Activated B cell treated with CpG ODN at 0.5 μM for 24 hours (primary cell): Measurements from ENCODE around the gene TMPRSS6. TPM values are rescaled to one million over a fixed set of nuclear protein-coding genes. Genes with fewer than 3 reads are reported as not detected.

ENCODE experiments used
- ATAC-seq: fragments of 200-7000 bp; cut with Tn5 transposase; one replicate; pipeline ENCODE4 v1.10.0; 2021; ENCODE audit warnings: low read depth, mild to moderate bottlenecking, moderate library complexity
- CTCF ChIA-PET: fragments of 350-600 bp; sonication (Branson Sonifier 250); formaldehyde crosslinking; loops from one replicate; lab custom pipeline; 2021; ENCODE audit warnings: antibody characterized with exemption; lab: Charles Lee
- POLR2A ChIA-PET: fragments of 350-600 bp; sonication (Branson Sonifier 250); formaldehyde crosslinking; loops from one replicate; lab custom pipeline; 2021; ENCODE audit warnings: antibody characterized with exemption; lab: Charles Lee
- DNase-seq: peaks from one replicate; pipeline ENCODE4 v3.0.0; 2022
- H3K27ac Mint-ChIP-seq: one replicate; pipeline ENCODE4 v1.8.0; 2020; ENCODE audit warnings: mixed read lengths
- H3K27me3 Mint-ChIP-seq: one replicate; pipeline ENCODE4 v1.8.0; 2021; ENCODE audit warnings: mixed read lengths
- H3K36me3 Mint-ChIP-seq: one replicate; pipeline ENCODE4 v1.8.0; 2021; ENCODE audit warnings: low read depth, mixed read lengths
- H3K4me1 Mint-ChIP-seq: one replicate; pipeline ENCODE4 v1.8.0; 2021; ENCODE audit warnings: mixed read lengths
- H3K4me3 Mint-ChIP-seq: one replicate; pipeline ENCODE4 v1.8.0; 2020; ENCODE audit warnings: mild to moderate bottlenecking, mixed read lengths
- H3K9me3 Mint-ChIP-seq: one replicate; pipeline ENCODE4 v1.8.0; 2020; ENCODE audit warnings: mixed read lengths
- intact Hi-C: fragments of 100-400 bp; cut with micrococcal nuclease; formaldehyde crosslinking; loops from one replicate; pipeline ENCODE4 v1.15.1; 2024
- total RNA-seq: library from RNA; stranded (reverse); gene quantifications from 2 replicates; pipeline ENCODE4 v1.2.3, GENCODE V29; 2022
- TF ChIP-seq, protein P1 (sequence below): fragments of 200-600 bp; IDR thresholded peaks from one replicate; pipeline ENCODE4 v1.8.0; 2022; ENCODE audit warnings: antibody characterized with exemption, mild to moderate bottlenecking

Gene TMPRSS6
- total RNA-seq, 1 donor from 2014 or later: 5.4 TPM

DNA sequence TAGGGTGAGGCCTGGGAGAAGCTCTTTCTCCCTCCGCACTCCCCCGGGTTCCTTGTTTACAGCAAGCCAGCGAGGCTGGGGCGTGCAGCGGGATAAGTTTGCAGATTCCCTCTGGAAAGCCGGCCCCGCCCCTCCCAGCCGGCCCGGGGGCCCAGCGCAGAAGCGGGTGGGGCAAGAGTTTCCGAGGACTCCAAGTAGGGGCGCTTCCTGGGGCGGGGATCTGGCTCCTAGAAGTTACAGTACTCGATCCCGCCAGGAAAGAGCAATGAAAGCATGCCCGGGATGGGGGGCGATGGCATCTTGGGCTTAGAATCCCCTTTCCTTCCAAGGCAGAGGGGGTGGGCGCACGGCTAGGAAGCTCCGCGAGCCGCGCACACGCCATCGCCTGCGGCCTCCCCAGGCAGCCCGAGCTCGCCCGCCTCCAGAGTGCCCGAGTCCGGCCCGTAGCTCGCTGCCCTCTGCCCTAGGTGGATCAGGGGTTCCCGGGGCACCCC lies 90.7 kb downstream of the TMPRSS6 start:
- H3K9me3 Mint-ChIP-seq: no peaks in the 10 kb centered on the region
- peaks cover 18% of the 10 kb centered on the region for H3K4me1 Mint-ChIP-seq
- ChIA-PET CTCF (interaction anchor here (1.0 kb wide), 1 partner anchor 26 kb away, joined by 3 read pairs; no protein-coding TSS in a partner anchor), POLR2A (interaction anchor here (0.6 to 2.3 kb wide), 4 partner anchors 32 to 513 kb away, joined by 3 to 7 read pairs (median 3); partner anchors contain the start of genes IFT27 and KCTD17)
- no peaks in the 10 kb centered on the region for H3K36me3 Mint-ChIP-seq
- intact Hi-C loops: no loop called here
- TF ChIP-seq, protein P1, sequence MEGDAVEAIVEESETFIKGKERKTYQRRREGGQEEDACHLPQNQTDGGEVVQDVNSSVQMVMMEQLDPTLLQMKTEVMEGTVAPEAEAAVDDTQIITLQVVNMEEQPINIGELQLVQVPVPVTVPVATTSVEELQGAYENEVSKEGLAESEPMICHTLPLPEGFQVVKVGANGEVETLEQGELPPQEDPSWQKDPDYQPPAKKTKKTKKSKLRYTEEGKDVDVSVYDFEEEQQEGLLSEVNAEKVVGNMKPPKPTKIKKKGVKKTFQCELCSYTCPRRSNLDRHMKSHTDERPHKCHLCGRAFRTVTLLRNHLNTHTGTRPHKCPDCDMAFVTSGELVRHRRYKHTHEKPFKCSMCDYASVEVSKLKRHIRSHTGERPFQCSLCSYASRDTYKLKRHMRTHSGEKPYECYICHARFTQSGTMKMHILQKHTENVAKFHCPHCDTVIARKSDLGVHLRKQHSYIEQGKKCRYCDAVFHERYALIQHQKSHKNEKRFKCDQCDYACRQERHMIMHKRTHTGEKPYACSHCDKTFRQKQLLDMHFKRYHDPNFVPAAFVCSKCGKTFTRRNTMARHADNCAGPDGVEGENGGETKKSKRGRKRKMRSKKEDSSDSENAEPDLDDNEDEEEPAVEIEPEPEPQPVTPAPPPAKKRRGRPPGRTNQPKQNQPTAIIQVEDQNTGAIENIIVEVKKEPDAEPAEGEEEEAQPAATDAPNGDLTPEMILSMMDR: no peak
- H3K4me3 Mint-ChIP-seq: peak overlapping the region; percentile 78
- H3K27ac Mint-ChIP-seq: no peak overlapping the region
- H3K27me3 Mint-ChIP-seq: no peaks in the 10 kb centered on the region
- ATAC-seq (no peak), DNase-seq (no peak)

DNA sequence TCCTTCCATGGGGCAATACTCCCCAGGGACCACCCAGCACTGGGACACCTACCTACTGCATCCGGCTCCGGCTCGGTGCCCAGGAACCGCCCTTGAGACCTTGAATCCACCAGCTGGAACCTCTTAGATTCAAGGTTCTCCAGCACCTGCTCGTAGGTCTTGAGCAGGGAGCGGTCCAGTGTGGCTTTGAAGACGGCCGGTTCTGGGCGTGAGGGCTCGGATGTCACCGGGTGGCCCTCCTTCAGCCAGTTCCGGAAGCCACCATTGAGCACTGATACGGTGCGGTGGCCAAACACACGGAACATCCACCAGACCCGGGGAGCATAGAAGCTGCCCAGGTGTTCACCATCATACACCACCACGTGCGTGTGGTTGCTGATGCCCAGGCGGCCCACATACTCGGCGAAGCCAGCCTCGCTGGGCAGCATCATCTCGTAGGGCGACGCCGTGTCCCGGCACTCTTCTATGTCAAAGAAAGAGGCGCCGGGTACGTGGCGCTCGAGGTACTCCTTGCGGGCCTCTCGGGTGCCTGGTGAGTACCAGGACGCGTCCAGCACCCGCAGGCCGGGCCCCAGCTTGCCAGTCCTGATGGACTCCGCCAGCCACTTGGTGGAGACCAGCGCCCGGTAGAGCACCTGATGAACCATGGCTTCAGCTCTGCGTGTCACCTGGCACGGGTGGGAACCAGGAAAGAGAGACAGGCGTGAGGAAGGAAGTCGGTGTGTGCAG lies 91.3 kb downstream of the TMPRSS6 start:
- no peak for ATAC-seq
- H3K4me3 Mint-ChIP-seq: peak overlapping the region; percentile 78
- intact Hi-C loops: no loop called here
- H3K27ac Mint-ChIP-seq: no peak overlapping the region
- CTCF ChIA-PET: no interaction called here
- no peaks in the 10 kb centered on the region for H3K36me3 Mint-ChIP-seq
- POLR2A ChIA-PET: interaction anchor here (0.8 kb wide), 1 partner anchor 211 kb away, joined by 3 read pairs; no protein-coding TSS in a partner anchor
- peaks cover 18% of the 10 kb centered on the region for H3K4me1 Mint-ChIP-seq
- DNase-seq: no peak
- TF ChIP-seq, protein P1: no peak
- no peaks in the 10 kb centered on the region for H3K27me3 Mint-ChIP-seq
- H3K9me3 Mint-ChIP-seq: no peaks in the 10 kb centered on the region

DNA sequence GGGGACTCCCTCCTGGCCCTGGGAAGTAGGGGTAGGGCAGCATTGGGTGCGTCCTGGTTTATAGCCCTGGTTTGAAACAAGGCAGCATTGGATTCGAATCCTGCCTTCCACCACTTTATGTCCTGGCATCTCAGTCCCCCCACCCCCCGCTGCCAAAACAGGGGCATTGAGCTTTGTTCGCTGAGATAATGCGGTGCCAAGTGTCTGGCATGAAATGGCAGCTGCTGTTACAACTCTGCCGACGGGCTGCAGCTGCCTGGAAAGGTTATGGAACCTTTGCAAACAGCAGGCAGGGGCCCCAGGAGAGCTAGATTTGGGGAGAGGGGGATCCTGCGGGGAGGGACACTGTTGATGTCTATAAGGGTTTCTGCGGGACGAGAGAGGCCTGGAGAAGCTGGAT lies 92.2 kb downstream of the TMPRSS6 start:
- CTCF ChIA-PET: no interaction called here
- POLR2A ChIA-PET: interaction anchor here (0.7 kb wide), 1 partner anchor 9 kb away, joined by 10 read pairs; no protein-coding TSS in a partner anchor
- no peak for DNase-seq
- peak overlapping the region; percentile 46 for H3K4me3 Mint-ChIP-seq
- ATAC-seq: no peak
- H3K27me3 Mint-ChIP-seq: no peaks in the 10 kb centered on the region
- H3K27ac Mint-ChIP-seq: no peak overlapping the region
- peaks cover 18% of the 10 kb centered on the region for H3K4me1 Mint-ChIP-seq
- TF ChIP-seq, protein P1: no peak
- H3K9me3 Mint-ChIP-seq: no peaks in the 10 kb centered on the region
- intact Hi-C loops: no loop called here
- H3K36me3 Mint-ChIP-seq: no peaks in the 10 kb centered on the region

DNA sequence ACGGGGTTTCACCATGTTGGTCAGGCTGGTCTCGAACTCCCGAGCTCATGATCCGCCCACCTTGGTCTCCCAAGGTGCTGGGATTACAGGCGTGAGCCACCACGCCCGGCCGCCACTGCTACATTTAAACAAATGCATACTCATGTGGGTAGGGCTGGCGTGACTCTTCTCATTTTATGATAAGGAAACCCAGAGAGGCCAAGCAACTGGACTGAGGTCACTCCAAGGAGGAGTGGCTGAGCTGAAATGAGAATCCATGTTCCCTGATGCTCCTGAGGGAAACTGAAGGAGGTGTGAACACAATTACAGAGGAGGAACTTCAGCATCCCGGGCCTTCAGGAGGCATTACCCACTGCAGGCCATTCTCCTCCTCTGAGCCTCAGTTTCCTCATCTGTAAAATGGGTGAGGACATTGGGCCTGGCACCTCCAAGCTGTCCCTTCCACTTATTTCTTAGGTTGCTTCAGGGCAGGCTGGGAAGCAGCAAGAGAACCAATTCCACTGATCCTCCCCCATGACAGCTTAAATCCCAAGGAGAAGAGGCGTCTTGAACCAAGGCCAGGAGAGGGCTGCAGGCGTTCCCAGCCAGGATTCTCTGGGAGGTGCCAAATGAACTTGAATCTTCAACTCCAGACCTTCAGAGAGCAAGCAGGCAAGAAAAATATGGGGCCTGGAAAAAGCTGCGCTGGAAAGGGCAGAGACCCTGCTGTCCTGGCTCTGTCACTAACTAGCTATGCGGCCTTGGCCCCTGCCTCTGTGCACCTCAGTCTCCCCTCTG lies 93.2 kb downstream of the TMPRSS6 start:
- intact Hi-C loops: no loop called here
- DNase-seq: no peak
- peaks cover 12% of the 10 kb centered on the region for H3K4me1 Mint-ChIP-seq
- H3K27ac Mint-ChIP-seq: no peak overlapping the region
- ATAC-seq: no peak
- no peaks in the 10 kb centered on the region for H3K27me3 Mint-ChIP-seq
- ChIA-PET CTCF (no interaction called here), POLR2A (no interaction called here)
- no peak overlapping the region for H3K4me3 Mint-ChIP-seq
- no peaks in the 10 kb centered on the region for H3K36me3 Mint-ChIP-seq
- H3K9me3 Mint-ChIP-seq: no peaks in the 10 kb centered on the region
- TF ChIP-seq, protein P1: no peak

DNA sequence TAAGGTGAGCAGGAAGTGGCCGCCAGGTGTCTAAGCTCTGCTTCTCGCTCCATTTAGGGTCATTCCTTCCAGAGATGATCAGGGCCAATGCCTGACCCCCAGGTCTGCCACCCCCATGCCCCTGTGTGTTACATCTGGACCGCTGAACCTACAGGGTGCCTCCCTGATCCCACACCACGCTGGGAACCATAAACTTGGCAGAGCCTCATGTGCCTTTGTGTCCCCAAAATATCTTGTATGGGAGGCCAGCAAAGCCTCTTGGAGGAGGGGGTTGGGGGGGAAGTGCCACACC lies 94.0 kb downstream of the TMPRSS6 start:
- H3K27me3 Mint-ChIP-seq: no peaks in the 10 kb centered on the region
- POLR2A ChIA-PET: no interaction called here
- TF ChIP-seq, protein P1: no peak
- no peak for ATAC-seq
- intact Hi-C loops: no loop called here
- H3K27ac Mint-ChIP-seq: no peak overlapping the region
- DNase-seq: no peak
- no peaks in the 10 kb centered on the region for H3K9me3 Mint-ChIP-seq
- H3K4me3 Mint-ChIP-seq: no peak overlapping the region
- H3K4me1 Mint-ChIP-seq: peaks cover 8% of the 10 kb centered on the region
- no peaks in the 10 kb centered on the region for H3K36me3 Mint-ChIP-seq
- CTCF ChIA-PET: no interaction called here
